Fibroblast of lung (primary cell): ENCODE measurements around the gene ACTA1.

Experiments used
- CTCF ChIP-seq, 2 donors: IDR thresholded peaks in 1 of 2; conservative IDR thresholded peaks in 1 of 2; 1 replicate in 1 of 2; 2 replicates in 1 of 2; pipeline ENCODE4 v1.5.1; 2011 to 2012; ENCODE audit warnings: low read length in 2 of 2, control low read depth in 1 of 2, inconsistent platforms in 1 of 2, low read depth in 1 of 2, mild to moderate bottlenecking in 1 of 2
- EZH2 ChIP-seq: IDR thresholded peaks from 2 replicates; pipeline ENCODE4 v1.5.1; 2012; ENCODE audit warnings: low read length, control low read depth, mild to moderate bottlenecking; ENCODE audit errors: missing control alignments

- TF ChIP-seq CTCF (conservative IDR thresholded peaks at IDR 0.05 in 1 of 2, IDR thresholded peaks at IDR 0.05 in 1 of 2; ENCODE audit: low read depth in 1 of 2, low read length in 2 of 2) (no peak), EZH2 (no peak)
These were observed 48.6 kb upstream of the ACTA1 start for GRCh38 chr1:229482511-229482910.
